IMR-90 (cell line): ENCODE measurements around the gene L3MBTL4. TPM values are rescaled to one million over a fixed set of nuclear protein-coding genes. Genes with fewer than 3 reads are reported as not detected.

Source experiments
- ATAC-seq: fragments of 200-7000 bp; cut with Tn5 transposase; 2 replicates; pipeline ENCODE4 v1.9.1; 2020; ENCODE audit warnings: low read depth, mild to moderate bottlenecking, moderate library complexity
- BruUV-seq: library from RNA; stranded (reverse); fragments of 400-500 nt; replicated peaks from 2 replicates; lab custom pipeline; 2021; lab: Mats Ljungman, UMichigan
- CTCF ChIA-PET: fragments of 300-600 bp; formaldehyde crosslinking; extraction: SDS; loops from one replicate; lab custom pipeline; 2021; ENCODE audit warnings: antibody characterized with exemption; lab: Yijun Ruan, JAX
- POLR2A ChIA-PET: fragments of 300-600 bp; sonication (Branson Sonifier 250); formaldehyde crosslinking; loops from one replicate; lab custom pipeline; 2022; ENCODE audit warnings: antibody characterized with exemption; ENCODE audit not compliant: unreplicated experiment; lab: Charles Lee
- DNase-seq: peaks from one replicate; pipeline ENCODE4 v3.0.0; 2013
- H2AFZ ChIP-seq: replicated peaks from 2 replicates; pipeline ENCODE3; 2013; ENCODE audit warnings: low read length, mild to moderate bottlenecking; ENCODE audit not compliant: poor library complexity
- H2AK5ac ChIP-seq: 2 replicates; pipeline ENCODE4 v1.6.1; 2013; ENCODE audit warnings: low read depth, low read length, inconsistent platforms
- H2AK9ac ChIP-seq: replicated peaks from 2 replicates; pipeline ENCODE3; 2013; ENCODE audit warnings: mild to moderate bottlenecking, low read depth, low read length, moderate library complexity; ENCODE audit not compliant: poor library complexity
- H2BK120ac ChIP-seq: 2 replicates; pipeline ENCODE4 v1.6.1; 2013; ENCODE audit warnings: low read depth, low read length, inconsistent platforms
- H2BK15ac ChIP-seq: 3 replicates; pipeline ENCODE4 v1.6.1; 2013; ENCODE audit warnings: low read depth, low read length, inconsistent platforms
- H2BK20ac ChIP-seq: 2 replicates; pipeline ENCODE4 v1.6.1; 2013; ENCODE audit warnings: low read depth, mild to moderate bottlenecking, inconsistent platforms, low read length, moderate library complexity
- H2BK5ac ChIP-seq: 2 replicates; pipeline ENCODE4 v1.6.1; 2013; ENCODE audit warnings: mild to moderate bottlenecking, low read depth, low read length, inconsistent platforms; ENCODE audit not compliant: poor library complexity, severe bottlenecking
- H3K14ac ChIP-seq: replicated peaks from 2 replicates; pipeline ENCODE4 v1.6.1; 2013; ENCODE audit warnings: low read depth, low read length, inconsistent platforms
- H3K18ac ChIP-seq: 2 replicates; pipeline ENCODE4 v1.6.1; 2013; ENCODE audit warnings: low read depth, low read length, control low read depth
- H3K23ac ChIP-seq: 2 replicates; pipeline ENCODE4 v1.6.1; 2013; ENCODE audit warnings: low read depth, low read length, inconsistent platforms
- H3K27ac ChIP-seq: 2 replicates; pipeline ENCODE4 v1.5.1; 2013; ENCODE audit warnings: mild to moderate bottlenecking, control low read depth, low read length; ENCODE audit not compliant: insufficient read depth
- H3K27me3 ChIP-seq: 2 replicates; pipeline ENCODE4 v1.6.1; 2013; ENCODE audit warnings: low read length; ENCODE audit not compliant: control insufficient read depth, insufficient read depth
- H3K36me3 ChIP-seq: 2 replicates; pipeline ENCODE4 v1.6.1; 2013; ENCODE audit warnings: low read length, mixed read lengths; ENCODE audit not compliant: control insufficient read depth, insufficient read depth
- H3K4ac ChIP-seq: 2 replicates; pipeline ENCODE4 v1.6.1; 2013; ENCODE audit warnings: low read depth, low read length, inconsistent platforms
- H3K4me1 ChIP-seq: 2 replicates; pipeline ENCODE4 v1.6.1; 2013; ENCODE audit warnings: low read length, mixed read lengths; ENCODE audit not compliant: control insufficient read depth, insufficient read depth
- H3K4me2 ChIP-seq: 2 replicates; pipeline ENCODE4 v1.6.1; 2013; ENCODE audit warnings: low read depth, mild to moderate bottlenecking, control low read depth, low read length, moderate library complexity
- H3K4me3 ChIP-seq: 2 replicates; pipeline ENCODE4 v1.5.1; 2013; ENCODE audit warnings: low read depth, mild to moderate bottlenecking, control low read depth, low read length, moderate library complexity; ENCODE audit not compliant: insufficient read depth
- H3K56ac ChIP-seq: 2 replicates; pipeline ENCODE4 v1.6.1; 2013; ENCODE audit warnings: low read length, inconsistent platforms; ENCODE audit not compliant: insufficient read depth; ENCODE audit errors: extremely low read depth
- H3K79me1 ChIP-seq, 2 experiments: 2 replicates each; pipeline ENCODE4 v1.6.1; 2013; ENCODE audit warnings: low read length in 2 of 2, inconsistent platforms in 1 of 2, low read depth in 1 of 2
- H3K9ac ChIP-seq: 2 replicates; pipeline ENCODE4 v1.6.1; 2013; ENCODE audit warnings: low read depth, low read length, control low read depth
- H3K9me1 ChIP-seq: 2 replicates; pipeline ENCODE4 v1.6.1; 2013; ENCODE audit warnings: low read length, inconsistent platforms; ENCODE audit not compliant: insufficient read depth
- H3K9me3 ChIP-seq: 2 replicates; pipeline ENCODE4 v1.6.1; 2013; ENCODE audit warnings: low read length; ENCODE audit not compliant: control insufficient read depth, insufficient read depth
- H4K20me1 ChIP-seq: 2 replicates; pipeline ENCODE4 v1.6.1; 2013; ENCODE audit warnings: low read length, inconsistent platforms; ENCODE audit not compliant: insufficient read depth
- H4K5ac ChIP-seq: 2 replicates; pipeline ENCODE4 v1.6.1; 2013; ENCODE audit warnings: mild to moderate bottlenecking, low read depth, low read length, control low read depth
- H4K8ac ChIP-seq, 2 experiments: 2 replicates each; pipeline ENCODE4 v1.6.1; 2013; ENCODE audit warnings: low read depth in 2 of 2, low read length in 2 of 2, control low read depth in 1 of 2, inconsistent platforms in 1 of 2
- H4K91ac ChIP-seq: 2 replicates; pipeline ENCODE4 v1.6.1; 2013; ENCODE audit warnings: low read depth, low read length, inconsistent platforms; ENCODE audit not compliant: insufficient read depth
- CEBPB ChIP-seq: IDR thresholded peaks from 2 replicates; pipeline ENCODE4 v1.6.1; 2012; ENCODE audit warnings: low read depth, low read length, improper control_type of control experiment
- CHD1 ChIP-seq: IDR thresholded peaks from 2 replicates; pipeline ENCODE4 v1.6.1; 2012; ENCODE audit warnings: low read depth, low read length, improper control_type of control experiment
- CTCF ChIP-seq: conservative IDR thresholded peaks from 2 replicates; pipeline ENCODE4 v1.5.1; 2012; ENCODE audit warnings: mild to moderate bottlenecking, low read depth, low read length, improper control_type of control experiment
- ELK1 ChIP-seq: fragments of 150-350 bp; IDR thresholded peaks from 2 replicates; pipeline ENCODE4 v1.6.1; 2016; ENCODE audit warnings: low read depth, mild to moderate bottlenecking, low read length, moderate library complexity, borderline replicate concordance
- FOS ChIP-seq: fragments of 150-350 bp; IDR thresholded peaks from 2 replicates; pipeline ENCODE4 v1.6.1; 2016; ENCODE audit warnings: low read depth, low read length
- MAFK ChIP-seq: IDR thresholded peaks from 2 replicates; pipeline ENCODE4 v1.6.1; 2012; ENCODE audit warnings: low read depth, low read length, improper control_type of control experiment
- MAZ ChIP-seq: IDR thresholded peaks from 2 replicates; pipeline ENCODE4 v1.6.1; 2012; ENCODE audit warnings: low read depth, mild to moderate bottlenecking, low read length, improper control_type of control experiment, moderate library complexity, borderline replicate concordance
- MXI1 ChIP-seq: IDR thresholded peaks from 2 replicates; pipeline ENCODE4 v1.6.1; 2012; ENCODE audit warnings: low read depth, mild to moderate bottlenecking, low read length, moderate library complexity, borderline replicate concordance
- NFE2L2 ChIP-seq: fragments of 150-350 bp; IDR thresholded peaks from 2 replicates; pipeline ENCODE4 v1.6.1; 2016; ENCODE audit warnings: low read depth, mild to moderate bottlenecking, low read length
- POLR2A ChIP-seq: IDR thresholded peaks from 2 replicates; pipeline ENCODE4 v1.6.1; 2012; ENCODE audit warnings: mild to moderate bottlenecking, low read depth, low read length
- RAD21 ChIP-seq: IDR thresholded peaks from 2 replicates; pipeline ENCODE4 v1.6.1; 2012; ENCODE audit warnings: low read length, improper control_type of control experiment
- RCOR1 ChIP-seq: IDR thresholded peaks from 2 replicates; pipeline ENCODE4 v1.6.1; 2012; ENCODE audit warnings: mild to moderate bottlenecking, low read length, improper control_type of control experiment; ENCODE audit not compliant: insufficient replicate concordance
- SMC3 ChIP-seq: fragments of 150-350 bp; IDR thresholded peaks from 2 replicates; pipeline ENCODE4 v1.6.1; 2016; ENCODE audit warnings: low read depth, mild to moderate bottlenecking, antibody characterized with exemption, low read length, moderate library complexity
- USF2 ChIP-seq: fragments of 150-350 bp; IDR thresholded peaks from 2 replicates; pipeline ENCODE4 v1.6.1; 2017; ENCODE audit warnings: mild to moderate bottlenecking, antibody characterized with exemption, low read length, low read depth
- WGBS, 2 experiments: methylation state at CpG; one replicate each; pipeline versions ENCODE4 v1.1.5 to v1.1.7; 2013; ENCODE audit warnings: missing lambda C conversion rate in 2 of 2; ENCODE audit not compliant: insufficient read length in 1 of 2; ENCODE audit errors: extremely low coverage in 2 of 2; 5-methylcytosine and 5-hydroxymethylcytosine counted together
- dilution Hi-C: fragments of 300-500 bp; cut with HindIII; formaldehyde crosslinking; loops from one replicate; pipeline ENCODE4 v1.14.3; 2018; ENCODE audit warnings: low sequenced_read_pairs; ENCODE audit not compliant: unreplicated experiment
- in situ Hi-C: fragments of 300-500 bp; cut with MboI; formaldehyde crosslinking; loops from 3 replicates; pipeline ENCODE4 v1.14.3; 2019; ENCODE audit warnings: low sequenced_read_pairs, inconsistent platforms, mixed read lengths
- intact Hi-C: fragments of 100-400 bp; cut with micrococcal nuclease; formaldehyde crosslinking; loops from 2 replicates; pipeline ENCODE4 v1.10.0; 2022
- polyA plus RNA-seq, 3 experiments: library from polyadenylated mRNA; depleted of rRNA; stranded (reverse); fragments of >200 nt; gene quantifications; 2 replicates each; pipeline ENCODE4 v1.2.3, GENCODE V29; 2012; ENCODE audit warnings: low replicate concordance in 1 of 3
- total RNA-seq: library from RNA; depleted of rRNA; stranded (reverse); fragments of >200 nt; gene quantifications from 2 replicates; pipeline ENCODE4 v1.2.3, GENCODE V29; 2012

L3MBTL4 gene
- total and polyA plus RNA-seq, 2 of the 4 experiments (the other 2 are of a cell fraction), result under 0.01 to 0.02 TPM

DNA sequence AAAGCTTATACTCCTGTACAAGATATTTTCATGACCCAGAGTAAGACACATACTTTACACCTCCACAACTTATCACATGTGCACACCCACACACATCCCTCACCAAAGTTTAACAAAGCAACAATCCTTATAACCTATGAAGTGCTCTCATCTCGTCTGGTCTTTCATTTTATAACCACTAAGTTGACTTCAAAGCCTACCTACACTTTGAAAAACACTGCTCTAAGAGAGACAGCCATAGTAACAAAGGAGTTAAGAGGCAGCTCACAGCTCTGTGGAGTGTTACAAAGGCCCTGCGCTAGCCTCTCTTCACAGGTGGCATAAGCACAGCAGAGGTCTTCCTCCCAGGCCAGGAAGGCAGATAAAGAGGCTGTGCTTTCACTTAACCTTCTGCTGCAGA, 449.7 kb downstream of the L3MBTL4 start:
- Histone ChIP-seq H2BK20ac (no peak overlapping the region), H2BK15ac (no peak overlapping the region), H4K8ac (no peak overlapping the region), H2BK120ac (no peak overlapping the region), H4K5ac (no peak overlapping the region), H3K4me1 (no peaks in the 10 kb centered on the region), H4K91ac (no peak overlapping the region), H3K4me2 (no peak overlapping the region), H2AK9ac (no peak overlapping the region), H3K27me3 (0 out of 2 replicates have a peak, but pooled peaks cover 2% of the 10 kb centered on the region), H3K9ac (no peak overlapping the region), H3K4ac (no peak overlapping the region), H4K20me1 (no peaks in the 10 kb centered on the region), H3K18ac (no peak overlapping the region), H3K4me3 (no peak overlapping the region), H3K27ac (no peak overlapping the region), H3K56ac (no peak overlapping the region), H3K14ac (no peak overlapping the region), H3K9me1 (no peaks in the 10 kb centered on the region), H2AFZ (no peak overlapping the region), H3K9me3 (no peaks in the 10 kb centered on the region), H3K79me1 (no peaks in the 10 kb centered on the region), H2AK5ac (no peak overlapping the region), H3K36me3 (no peaks in the 10 kb centered on the region), H3K23ac (no peak overlapping the region), H2BK5ac (no peak overlapping the region)
- no CpG with 5 or more reads among the region's 2 CpGs for WGBS, 2 experiments
- intact Hi-C loops, result no loop called here
- ChIA-PET POLR2A (no interaction called here), CTCF (no interaction called here)
- BruUV-seq, result no TSS peak
- TF ChIP-seq CHD1 (no peak), RCOR1 (no peak), SMC3 (no peak), MAFK (no peak), POLR2A (no peak), RAD21 (no peak), NFE2L2 (no peak), FOS (no peak), MXI1 (no peak), ELK1 (no peak), USF2 (no peak), CTCF (no peak), MAZ (no peak), CEBPB (no peak)
- ATAC-seq (no peak), DNase-seq (no peak)
- in situ Hi-C loops, result no loop called here
- dilution Hi-C loops, result no loop called here
